ENCODE results near the gene RGS3.

DNA sequence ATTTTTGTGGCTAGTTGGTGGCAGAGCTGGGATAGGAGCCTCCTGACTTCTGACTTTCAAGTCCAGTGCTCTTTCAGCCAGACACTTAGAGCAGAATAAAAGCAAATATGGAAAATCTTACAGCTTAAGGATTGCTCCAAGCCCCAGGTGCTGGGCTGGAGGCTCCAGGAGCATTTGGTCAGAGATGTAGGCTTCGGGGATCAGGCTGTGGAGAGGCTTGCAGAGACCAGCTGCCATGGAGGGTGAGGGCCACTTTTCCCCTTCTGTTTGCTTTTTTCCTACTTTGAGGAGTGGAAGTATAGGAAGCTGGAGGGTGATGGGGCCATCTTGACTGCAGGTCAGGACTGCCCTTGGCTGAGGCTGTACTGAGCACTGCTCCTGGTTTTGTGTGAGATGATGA is 58.9 kb downstream of the RGS3 start:
- TF ChIP-seq, protein P1, sequence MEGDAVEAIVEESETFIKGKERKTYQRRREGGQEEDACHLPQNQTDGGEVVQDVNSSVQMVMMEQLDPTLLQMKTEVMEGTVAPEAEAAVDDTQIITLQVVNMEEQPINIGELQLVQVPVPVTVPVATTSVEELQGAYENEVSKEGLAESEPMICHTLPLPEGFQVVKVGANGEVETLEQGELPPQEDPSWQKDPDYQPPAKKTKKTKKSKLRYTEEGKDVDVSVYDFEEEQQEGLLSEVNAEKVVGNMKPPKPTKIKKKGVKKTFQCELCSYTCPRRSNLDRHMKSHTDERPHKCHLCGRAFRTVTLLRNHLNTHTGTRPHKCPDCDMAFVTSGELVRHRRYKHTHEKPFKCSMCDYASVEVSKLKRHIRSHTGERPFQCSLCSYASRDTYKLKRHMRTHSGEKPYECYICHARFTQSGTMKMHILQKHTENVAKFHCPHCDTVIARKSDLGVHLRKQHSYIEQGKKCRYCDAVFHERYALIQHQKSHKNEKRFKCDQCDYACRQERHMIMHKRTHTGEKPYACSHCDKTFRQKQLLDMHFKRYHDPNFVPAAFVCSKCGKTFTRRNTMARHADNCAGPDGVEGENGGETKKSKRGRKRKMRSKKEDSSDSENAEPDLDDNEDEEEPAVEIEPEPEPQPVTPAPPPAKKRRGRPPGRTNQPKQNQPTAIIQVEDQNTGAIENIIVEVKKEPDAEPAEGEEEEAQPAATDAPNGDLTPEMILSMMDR (IDR thresholded peaks at IDR 0.05): no peak
- no peak for TF ChIP-seq POLR2A (IDR thresholded peaks at IDR 0.05)
